Occipital lobe (tissue), 2 donors: Measurements from ENCODE around the gene EML6. TPM values are rescaled to one million over a fixed set of nuclear protein-coding genes. Genes with fewer than 3 reads are reported as not detected.

Experiments used
- small RNA-seq: library from RNA; depleted of rRNA; stranded (forward); fragments of <200 nt; gene quantifications from one replicate; pipeline ENCODE3, GENCODE V24; 2014
- total RNA-seq: library from RNA; depleted of rRNA; stranded (reverse); fragments of >200 nt; gene quantifications from one replicate; pipeline ENCODE4 v1.2.3, GENCODE V29; 2014

The EML6 gene
- total RNA-seq, 1 donor from 2014 or later, result 12.9 TPM

Small RNA genes within 50 kb of the gene (small RNA-seq; reads per million reads assigned to genes)
- gene RNU6-433P, result 0.09 reads per million
- not detected for gene RNU7-81P
